ENCODE measurements around the gene OSTM1.
"Not testable (repeated sequence)": the region's sequence is repeated elsewhere in the genome, so short reads cannot be mapped to it uniquely, and the experiment has no call there.

Gene OSTM1

DNA sequence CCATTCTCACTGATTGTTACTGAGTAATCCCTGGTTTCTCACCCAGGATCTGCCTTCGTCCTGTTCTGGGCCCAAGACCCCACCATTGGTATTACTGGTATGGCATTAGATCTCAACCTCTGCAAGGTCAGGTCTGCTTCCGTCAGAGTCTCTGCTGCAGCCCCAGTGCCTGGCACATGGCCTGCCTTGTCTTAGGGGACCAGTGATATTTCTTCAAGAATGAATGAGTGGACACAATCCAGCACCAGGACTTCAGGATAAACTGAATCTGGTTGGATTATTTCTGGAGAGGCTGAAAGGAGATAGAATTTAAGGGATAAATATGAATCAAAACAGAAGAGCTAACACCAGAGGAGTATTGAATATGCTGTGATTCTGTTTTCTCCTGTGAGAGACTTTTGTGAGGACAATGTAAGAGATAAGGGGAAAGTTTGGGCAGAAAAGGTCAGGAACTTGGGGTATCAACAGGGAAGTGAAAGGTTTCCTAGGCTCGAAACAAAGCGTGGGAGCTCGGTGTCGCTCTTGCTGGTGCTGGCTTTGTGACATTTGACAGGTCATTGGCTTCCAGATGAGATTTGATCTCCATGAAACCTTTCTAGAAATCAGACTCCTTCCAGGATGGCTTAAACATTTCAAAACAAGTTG is 53.9 kb downstream of the OSTM1 start:
- DNase-seq (ENCODE audit: low read depth in 2 of 2), result no peak

DNA sequence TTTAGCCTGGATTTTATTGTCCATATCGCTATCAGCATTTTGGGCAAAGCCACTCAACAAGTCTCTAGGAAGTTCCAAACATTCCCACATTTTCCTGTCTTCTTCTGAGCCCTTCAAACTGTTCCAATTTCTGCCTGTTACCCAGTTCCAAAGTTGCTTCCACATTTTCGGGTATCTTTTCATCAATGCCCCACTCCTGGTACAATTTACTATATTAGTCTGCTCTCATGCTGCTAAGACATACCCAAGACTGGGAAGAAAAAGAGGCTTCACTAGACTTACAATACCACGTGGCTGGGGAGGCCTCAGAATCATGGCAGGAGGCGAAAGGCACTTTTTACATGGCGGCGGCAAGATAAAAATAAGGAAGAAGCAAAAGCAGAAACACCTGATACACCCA is 58.3 kb downstream of the OSTM1 start:
- not testable (repeated sequence) for DNase-seq (ENCODE audit: low read depth in 2 of 2)

DNA sequence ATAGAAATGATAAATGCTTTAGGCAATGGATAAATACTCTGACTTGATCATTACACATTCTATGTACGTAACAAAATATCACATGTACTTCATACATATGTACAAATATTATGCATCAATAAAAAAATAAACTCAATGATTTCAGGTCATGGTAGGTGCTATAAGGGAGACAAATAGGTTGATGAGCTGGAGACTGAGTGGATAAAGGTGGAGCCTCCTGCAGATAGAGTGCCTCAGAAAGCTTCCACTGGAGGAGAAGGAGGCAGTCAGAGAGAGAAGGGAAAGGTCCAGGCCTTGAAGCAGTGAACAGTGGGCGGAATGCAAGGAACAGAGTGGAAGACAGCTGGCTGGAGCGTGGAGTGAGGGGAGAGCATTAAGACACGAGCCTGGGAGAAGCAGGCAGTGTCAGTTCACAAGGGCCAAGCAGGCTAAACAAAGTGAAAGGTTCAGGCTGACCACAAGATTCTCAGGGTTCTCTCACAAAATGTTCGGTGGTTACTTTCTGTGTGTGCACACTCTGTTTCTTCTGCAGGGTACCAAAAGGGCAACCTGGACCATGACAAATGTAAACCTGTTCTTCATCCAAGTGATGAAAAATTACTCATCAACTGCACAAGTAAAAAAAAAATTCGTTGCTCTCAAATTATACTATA is 60.6 kb downstream of the OSTM1 start:
- DNase-seq (ENCODE audit: low read depth in 2 of 2), result no peak

DNA sequence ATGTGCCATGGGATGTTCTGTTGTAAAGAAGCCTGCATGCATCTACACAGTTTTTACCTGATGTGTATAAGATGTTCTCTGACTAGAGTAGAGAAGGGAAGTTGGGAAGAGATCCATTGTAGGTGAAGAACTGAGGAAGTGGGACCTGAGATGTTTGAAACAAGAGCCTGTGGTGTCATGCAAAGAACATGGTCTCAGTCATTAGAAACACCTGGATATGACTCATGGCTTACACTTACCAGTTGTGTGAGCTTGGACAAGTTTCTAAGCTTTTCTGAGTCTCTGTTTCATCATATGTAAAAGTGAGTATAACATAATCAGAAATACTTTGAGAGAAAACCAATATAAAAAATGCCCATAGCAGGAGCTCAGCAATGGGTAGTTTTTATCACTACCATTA is 64.6 kb downstream of the OSTM1 start:
- no peak for DNase-seq (ENCODE audit: low read depth in 2 of 2)

DNA sequence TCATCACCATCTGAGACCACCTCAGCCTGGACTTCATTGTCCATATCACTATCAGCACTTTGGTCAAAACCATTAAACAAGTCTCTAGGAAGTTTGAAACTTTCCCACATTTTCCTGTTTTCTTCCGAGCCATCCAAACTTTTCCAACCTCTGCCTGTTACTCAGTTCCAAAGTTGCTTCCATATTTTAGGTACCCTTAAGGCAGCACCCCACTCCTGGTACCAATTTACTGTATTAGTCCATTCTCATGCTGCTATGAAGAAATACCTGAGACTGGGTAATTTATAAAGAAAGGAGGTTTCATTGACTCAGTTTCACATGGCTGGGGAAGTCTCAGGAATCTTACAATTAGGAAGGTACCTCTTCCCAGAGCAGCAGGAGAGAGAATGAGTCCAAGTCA is 65.3 kb downstream of the OSTM1 start:
- not testable (repeated sequence) for DNase-seq (ENCODE audit: low read depth in 2 of 2)

DNA sequence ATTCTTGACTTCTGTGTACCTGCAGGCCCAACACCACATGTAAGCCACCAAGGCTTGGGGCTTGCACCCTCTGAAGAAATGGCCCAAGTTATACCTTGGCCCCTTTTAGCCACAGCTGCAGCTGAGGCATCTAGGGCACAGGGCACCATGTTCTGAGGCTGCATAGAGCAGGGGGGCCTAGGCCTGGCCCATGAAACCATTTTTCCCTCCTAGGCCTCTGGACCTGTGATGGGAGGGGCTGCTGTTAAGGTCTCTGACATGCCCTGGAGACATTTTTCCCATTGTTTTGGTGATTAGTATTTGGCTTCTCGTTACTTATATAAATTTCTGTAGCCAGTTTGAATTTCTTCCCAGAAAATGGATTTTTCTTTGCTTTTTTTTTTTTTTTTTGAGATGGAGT is 66.2 kb downstream of the OSTM1 start:
- DNase-seq (ENCODE audit: low read depth in 2 of 2), result no peak

DNA sequence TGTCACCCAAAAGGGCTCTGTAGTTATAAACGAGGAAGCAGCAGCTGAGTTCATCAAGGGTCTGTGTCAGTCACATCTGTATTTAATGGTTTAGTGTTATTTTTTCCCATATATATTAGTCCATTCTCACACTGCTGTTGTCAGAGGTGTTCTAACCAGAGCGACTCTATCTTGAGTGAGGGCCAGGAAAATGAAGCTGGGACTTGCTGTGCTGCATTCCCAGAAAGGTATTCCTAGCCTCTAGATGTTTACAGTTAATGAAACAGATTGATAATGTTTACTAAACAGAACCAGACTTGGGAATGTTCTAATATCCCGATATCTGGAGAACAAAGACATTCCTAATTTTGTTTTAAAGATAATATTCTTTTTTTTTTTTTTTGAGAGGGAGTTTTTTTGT is 68.6 kb downstream of the OSTM1 start:
- no peak for DNase-seq (ENCODE audit: low read depth in 2 of 2)

DNA sequence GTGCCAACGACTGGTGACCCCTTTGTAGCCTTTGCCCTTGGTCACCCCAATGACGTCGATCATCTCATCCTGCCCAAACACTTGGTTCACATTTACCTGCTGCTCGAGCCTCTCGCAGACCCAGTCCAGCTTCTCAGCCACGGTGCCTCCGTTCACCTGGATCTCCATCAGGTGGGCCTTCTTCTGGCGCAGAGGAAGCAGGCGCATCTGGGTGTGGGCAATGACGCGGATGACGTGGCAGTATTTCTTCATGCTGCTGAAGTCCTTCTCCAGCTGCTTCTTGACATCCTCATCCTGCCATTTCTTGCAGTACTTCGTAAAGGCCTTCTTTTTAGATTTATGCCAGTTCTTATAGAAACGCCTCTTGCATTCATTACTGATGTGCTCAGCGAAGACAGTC is 69.7 kb downstream of the OSTM1 start:
- DNase-seq (ENCODE audit: low read depth in 2 of 2), result no peak

DNA sequence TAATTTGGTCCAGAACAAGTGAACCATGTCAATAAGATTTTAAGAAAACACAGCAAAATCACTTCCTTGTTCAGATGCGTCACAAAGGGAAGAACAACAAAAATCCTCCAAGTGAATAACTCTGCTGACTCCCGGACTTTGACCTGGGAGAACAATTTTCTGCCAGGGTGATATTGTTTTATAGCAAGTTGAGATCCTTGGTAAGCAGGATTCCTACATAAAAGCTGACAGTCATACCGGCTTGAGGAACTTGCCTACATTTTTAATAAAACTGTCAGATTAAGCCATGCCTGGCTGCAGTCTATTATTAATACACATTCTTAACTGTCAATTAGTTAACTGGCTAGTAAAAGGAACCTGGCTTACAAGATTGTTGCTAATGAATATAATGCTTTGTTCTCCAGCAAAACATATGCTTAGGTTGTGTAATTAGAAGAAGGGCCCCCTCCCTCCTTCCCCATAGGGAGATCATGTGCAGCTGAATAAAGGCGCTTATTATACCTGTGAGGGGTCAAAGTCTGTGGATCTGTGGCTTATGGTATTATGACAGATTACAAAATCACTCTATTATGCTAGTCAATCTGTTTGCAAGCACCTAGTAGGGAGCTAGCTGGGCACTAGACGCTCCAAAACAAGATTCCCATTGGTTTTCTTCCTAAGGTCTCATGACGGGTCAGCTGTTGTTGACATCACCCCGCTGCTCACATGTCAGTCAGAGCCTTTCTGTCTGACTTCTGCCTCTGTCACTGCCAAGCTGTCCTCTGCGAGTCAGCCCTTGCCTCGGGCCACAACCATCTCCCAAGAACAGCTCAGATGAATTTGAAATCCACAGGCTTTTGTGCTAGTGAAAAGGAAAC is 71.9 kb downstream of the OSTM1 start:
- no peak for DNase-seq (ENCODE audit: low read depth in 2 of 2)

DNA sequence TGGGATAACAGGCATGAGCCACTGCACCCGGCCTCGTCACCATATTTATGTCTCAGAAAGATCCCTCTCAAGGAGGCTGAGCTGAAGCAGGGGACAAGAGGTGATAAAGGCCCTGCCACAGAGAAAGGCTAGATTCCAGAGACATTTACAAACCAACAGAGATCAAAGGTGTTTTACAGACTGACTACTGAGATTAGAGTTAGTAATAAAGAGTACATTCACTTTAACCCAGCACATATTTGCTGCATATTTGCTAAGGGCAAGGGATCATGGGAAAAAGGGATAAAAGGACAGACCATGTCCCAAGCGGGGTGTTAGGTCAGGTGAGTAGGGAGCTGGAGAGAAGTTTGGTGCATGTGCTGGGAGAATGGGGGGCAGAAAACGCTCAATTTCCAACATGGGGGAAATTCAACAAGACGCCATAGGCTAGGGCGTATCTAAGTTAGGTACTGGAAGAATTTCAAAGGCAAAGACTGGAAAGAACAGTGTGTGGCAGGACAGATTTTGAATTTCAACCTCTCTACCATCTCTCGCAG is 72.8 kb downstream of the OSTM1 start:
- DNase-seq (ENCODE audit: low read depth in 2 of 2), result no peak

DNA sequence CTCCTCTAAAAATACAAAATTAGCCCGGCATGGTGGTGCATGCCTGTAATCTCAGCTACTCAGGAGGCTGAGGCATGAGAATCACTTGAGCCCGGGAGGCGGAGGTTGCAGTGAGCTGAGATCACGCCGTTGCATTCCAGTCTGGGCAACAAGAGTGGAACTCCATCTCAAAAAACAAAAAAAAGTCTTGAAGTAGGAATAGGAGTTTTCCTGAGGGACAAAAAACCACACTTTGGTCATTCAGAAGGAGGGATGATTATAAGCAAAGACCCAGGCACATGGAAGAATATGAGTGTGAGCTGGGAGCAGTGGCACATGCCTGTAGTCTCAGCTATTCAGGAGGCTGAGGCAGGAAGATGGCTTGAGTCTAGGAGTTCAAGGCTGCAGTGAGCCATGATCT is 74.3 kb downstream of the OSTM1 start:
- not testable (repeated sequence) for DNase-seq (ENCODE audit: low read depth in 2 of 2)

DNA sequence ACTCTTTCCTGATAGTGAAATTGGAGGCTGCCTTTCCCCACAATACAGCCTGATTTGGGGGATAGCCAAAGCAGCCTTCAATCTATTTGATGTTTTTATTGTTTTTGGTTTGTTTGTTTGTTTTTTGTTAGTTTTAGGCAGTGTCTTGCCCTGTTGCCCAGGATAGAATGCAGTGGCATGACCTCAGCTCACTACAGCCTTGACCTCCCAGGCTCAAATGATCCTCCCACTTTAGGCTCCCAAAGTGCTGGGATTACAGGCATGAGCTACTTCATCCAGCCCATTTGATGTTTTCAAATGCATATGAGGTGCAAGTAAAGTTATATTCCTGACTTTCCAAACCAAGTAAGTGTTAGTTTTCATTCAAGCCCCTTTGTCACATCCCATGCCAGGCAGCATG is 75.2 kb downstream of the OSTM1 start:
- no peak for DNase-seq (ENCODE audit: low read depth in 2 of 2)

DNA sequence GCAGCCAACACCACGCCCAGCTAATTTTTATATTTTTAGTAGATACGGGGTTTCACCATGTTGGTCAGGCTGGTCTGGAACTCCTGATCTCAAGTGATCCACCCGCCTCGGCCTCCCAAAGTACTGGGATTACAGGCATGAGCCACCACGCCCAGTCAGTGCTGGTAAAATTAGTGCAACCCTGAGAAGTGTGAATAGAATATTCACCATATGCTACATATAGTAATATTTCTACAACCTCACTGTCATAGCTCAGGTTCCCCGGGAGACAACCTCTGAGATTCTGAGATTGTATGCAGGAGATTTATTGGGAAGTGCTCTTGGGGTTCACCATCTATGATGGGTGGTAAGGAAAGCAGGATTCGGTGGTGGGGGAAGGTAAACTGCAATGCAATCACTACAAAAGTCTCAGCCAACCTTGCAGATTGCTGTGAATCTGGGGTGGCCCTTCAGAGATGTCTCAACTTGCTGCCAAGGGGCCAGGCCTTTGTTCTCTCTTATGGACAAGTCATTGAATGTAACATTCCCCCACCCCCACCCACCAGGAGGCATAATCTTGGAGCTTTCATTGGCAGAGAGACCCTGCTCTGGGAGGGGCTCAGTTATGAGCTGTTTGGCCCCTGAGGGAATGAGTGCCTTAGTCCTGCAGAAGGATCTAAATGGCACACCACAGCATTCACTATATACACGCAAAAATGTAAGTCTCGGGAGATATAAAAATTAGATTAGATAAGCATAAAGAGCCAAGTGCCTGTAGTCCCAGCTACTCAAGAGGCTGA is 82.6 kb downstream of the OSTM1 start:
- no peak for DNase-seq (ENCODE audit: low read depth in 2 of 2)
